Measurements from ENCODE around the gene DNHD1. TPM values are rescaled to one million over a fixed set of nuclear protein-coding genes. Genes with fewer than 3 reads are reported as not detected.

DNHD1 gene
- total and polyA plus RNA-seq, 5 donors from 2014 or later: 0.65 to 32.7 (median 1.6) TPM

DNA sequence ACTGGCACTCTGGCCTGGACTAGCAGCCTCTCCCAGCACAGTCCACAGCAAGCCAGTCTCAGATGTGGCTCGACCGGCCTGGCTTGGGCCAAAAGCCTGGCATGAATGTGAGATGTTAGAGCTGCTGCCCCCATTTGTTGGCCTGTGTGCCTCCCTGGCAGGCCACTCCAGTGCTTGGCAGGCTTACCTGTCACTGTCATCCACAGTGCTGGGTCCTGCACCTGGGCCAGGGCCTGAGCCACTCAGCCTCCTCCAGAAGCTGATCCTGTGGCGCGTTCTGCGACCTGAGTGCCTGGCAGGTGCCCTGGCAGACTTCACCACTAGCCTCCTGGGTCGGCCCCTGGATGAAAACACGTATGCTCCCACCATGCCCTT is 70.3 kb downstream of the DNHD1 start:
- Histone ChIP-seq H3K27me3 (ENCODE audit: control insufficient read depth, insufficient read depth, low read length) (no peaks in the 10 kb centered on the region), H3K36me3 (ENCODE audit: control insufficient read depth, insufficient read depth, low read length) (no peaks in the 10 kb centered on the region), H3K4me3 (ENCODE audit: low read depth, low read length) (no peak overlapping the region), H3K9me3 (ENCODE audit: control insufficient read depth in 2 of 2, low read length in 2 of 2) (no peaks in the 10 kb centered on the region), H3K27ac (ENCODE audit: insufficient read depth, low read length, poor library complexity, severe bottlenecking) (no peak overlapping the region), H3K4me1 (ENCODE audit: control insufficient read depth, insufficient read depth, low read length, poor library complexity, severe bottlenecking) (no peaks in the 10 kb centered on the region)
- DNase-seq: no peak
- Mint-ChIP-seq H3K27ac (no peak overlapping the region), H3K9me3 (no peaks in the 10 kb centered on the region), H3K4me3 (no peak overlapping the region), H3K4me1 (peaks cover 0 to 10% (median 2%) of the 10 kb centered on the region in 4 donors), H3K36me3 (peaks cover 40% of the 10 kb centered on the region), H3K27me3 (no peaks in the 10 kb centered on the region)
- no peak for ATAC-seq (ENCODE audit: low read depth in 2 of 2)

DNA sequence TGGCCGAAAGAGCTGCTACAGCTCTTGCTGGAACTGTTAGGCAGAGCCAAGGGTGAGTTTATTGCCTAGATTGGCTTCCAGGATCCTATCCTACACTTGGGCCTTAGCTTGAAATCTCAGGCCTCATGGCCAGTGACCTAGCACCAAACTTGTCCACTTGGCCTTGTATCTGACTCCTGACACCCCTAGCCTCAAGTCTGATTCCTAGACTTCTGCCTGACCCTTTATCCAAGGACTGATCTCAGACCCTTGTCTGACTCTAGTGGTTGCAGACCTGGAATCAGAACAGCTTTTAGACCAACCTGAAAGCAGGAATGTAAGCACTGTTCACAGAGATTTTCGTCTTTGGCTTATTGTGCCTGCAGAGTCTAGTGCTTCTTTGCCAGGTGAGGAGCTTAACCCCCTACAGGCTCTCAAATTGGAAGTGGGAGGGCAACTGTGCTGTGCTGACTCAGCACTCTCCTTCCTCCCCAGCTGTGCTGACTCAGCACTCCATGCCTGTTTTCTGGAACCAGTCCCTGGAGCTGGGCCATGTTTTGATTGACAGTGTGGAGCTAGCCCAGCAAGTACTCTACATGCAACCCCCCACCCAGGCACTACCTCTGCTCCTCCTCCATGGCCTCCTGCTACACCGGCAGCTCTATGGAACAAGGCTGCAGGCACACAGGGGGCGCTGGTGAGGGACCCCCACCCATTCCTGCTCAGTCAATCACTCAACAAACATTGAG is 71.3 kb downstream of the DNHD1 start:
- no peak for DNase-seq
- Histone ChIP-seq H3K4me1 (ENCODE audit: control insufficient read depth, insufficient read depth, low read length, poor library complexity, severe bottlenecking) (no peaks in the 10 kb centered on the region), H3K9me3 (ENCODE audit: control insufficient read depth in 2 of 2, low read length in 2 of 2) (no peaks in the 10 kb centered on the region), H3K4me3 (ENCODE audit: low read depth, low read length) (no peak overlapping the region), H3K36me3 (ENCODE audit: control insufficient read depth, insufficient read depth, low read length) (no peaks in the 10 kb centered on the region), H3K27me3 (ENCODE audit: control insufficient read depth, insufficient read depth, low read length) (no peaks in the 10 kb centered on the region), H3K27ac (ENCODE audit: insufficient read depth, low read length, poor library complexity, severe bottlenecking) (no peak overlapping the region)
- Mint-ChIP-seq H3K4me3 (peak overlapping the region in 1 of 4 donors; percentile 6), H3K4me1 (peaks cover 0 to 10% (median 5%) of the 10 kb centered on the region in 4 donors), H3K27me3 (no peaks in the 10 kb centered on the region), H3K9me3 (no peaks in the 10 kb centered on the region), H3K27ac (peak overlapping the region in 2 of 3 donors; percentile 33 to 52), H3K36me3 (peaks cover 42% of the 10 kb centered on the region)
- ATAC-seq (ENCODE audit: low read depth in 2 of 2): no peak

DNA sequence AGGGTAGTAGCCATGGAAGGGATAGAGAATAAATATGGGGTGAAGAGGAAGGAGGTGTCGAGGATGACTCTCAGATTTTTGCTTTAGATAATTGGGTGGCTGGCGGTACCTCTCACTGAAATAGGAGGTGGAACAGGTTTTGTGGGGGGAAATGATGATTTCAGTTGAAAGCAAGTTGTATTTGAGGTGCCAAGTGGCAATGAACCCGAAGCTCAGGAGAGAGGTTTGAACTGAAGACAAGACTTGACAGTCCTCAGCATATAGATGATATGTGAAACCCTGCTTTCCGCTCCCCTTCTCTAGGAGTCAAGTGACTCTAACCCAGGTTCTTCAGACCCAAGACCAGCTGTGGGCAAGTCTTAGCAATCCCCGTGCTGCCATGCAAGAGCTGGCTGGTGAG is 72.6 kb downstream of the DNHD1 start:
- no peak overlapping the region for H3K4me3 Mint-ChIP-seq
- Histone ChIP-seq H3K4me1 (ENCODE audit: control insufficient read depth, insufficient read depth, low read length, poor library complexity, severe bottlenecking) (no peaks in the 10 kb centered on the region), H3K4me3 (ENCODE audit: low read depth, low read length) (no peak overlapping the region), H3K27ac (ENCODE audit: insufficient read depth, low read length, poor library complexity, severe bottlenecking) (no peak overlapping the region), H3K36me3 (ENCODE audit: control insufficient read depth, insufficient read depth, low read length) (no peaks in the 10 kb centered on the region), H3K9me3 (ENCODE audit: control insufficient read depth in 2 of 2, low read length in 2 of 2) (no peaks in the 10 kb centered on the region), H3K27me3 (ENCODE audit: control insufficient read depth, insufficient read depth, low read length) (no peaks in the 10 kb centered on the region)
- no peaks in the 10 kb centered on the region for H3K27me3 Mint-ChIP-seq
- ATAC-seq (ENCODE audit: low read depth in 2 of 2) (no peak), DNase-seq (no peak)
- H3K27ac Mint-ChIP-seq: peak overlapping the region in 1 of 3 donors; percentile 62
- no peaks in the 10 kb centered on the region for H3K9me3 Mint-ChIP-seq
- H3K4me1 Mint-ChIP-seq: peaks cover 4 to 10% (median 6%) of the 10 kb centered on the region in 4 donors
- peaks cover 36% of the 10 kb centered on the region for H3K36me3 Mint-ChIP-seq

DNA sequence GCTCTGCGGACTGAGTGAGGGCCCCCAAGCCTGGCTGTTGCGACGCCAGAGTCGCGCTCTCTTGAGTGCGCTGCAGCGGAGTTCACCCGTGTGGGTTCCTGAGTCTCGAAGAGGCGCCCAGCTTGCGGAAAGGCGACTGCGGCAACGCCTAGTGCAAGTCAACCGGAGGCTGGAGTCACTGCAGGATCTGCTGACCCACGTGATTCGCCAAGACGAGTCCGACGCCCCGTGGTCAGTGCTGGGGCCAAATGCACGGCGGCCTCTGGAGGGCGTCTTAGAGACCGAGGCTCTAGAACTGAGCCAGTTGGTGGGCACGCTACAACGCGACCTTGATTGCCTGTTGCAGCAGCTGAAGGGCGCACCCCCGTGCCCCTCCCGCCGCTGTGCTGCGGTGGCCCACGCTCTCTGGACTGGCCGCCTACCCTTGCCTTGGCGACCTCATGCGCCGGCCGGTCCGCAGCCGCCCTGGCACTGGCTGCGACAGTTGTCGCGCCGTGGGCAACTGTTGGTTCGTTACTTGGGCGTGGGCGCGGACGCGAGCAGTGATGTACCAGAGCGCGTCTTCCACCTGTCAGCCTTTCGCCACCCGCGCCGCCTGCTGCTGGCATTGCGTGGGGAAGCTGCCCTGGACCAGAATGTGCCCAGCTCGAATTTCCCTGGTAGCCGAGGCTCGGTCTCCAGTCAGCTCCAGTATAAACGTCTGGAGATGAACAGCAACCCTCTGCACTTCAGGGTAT is 73.8 kb downstream of the DNHD1 start:
- no peaks in the 10 kb centered on the region for H3K9me3 Mint-ChIP-seq
- no peaks in the 10 kb centered on the region for H3K27me3 Mint-ChIP-seq

DNA sequence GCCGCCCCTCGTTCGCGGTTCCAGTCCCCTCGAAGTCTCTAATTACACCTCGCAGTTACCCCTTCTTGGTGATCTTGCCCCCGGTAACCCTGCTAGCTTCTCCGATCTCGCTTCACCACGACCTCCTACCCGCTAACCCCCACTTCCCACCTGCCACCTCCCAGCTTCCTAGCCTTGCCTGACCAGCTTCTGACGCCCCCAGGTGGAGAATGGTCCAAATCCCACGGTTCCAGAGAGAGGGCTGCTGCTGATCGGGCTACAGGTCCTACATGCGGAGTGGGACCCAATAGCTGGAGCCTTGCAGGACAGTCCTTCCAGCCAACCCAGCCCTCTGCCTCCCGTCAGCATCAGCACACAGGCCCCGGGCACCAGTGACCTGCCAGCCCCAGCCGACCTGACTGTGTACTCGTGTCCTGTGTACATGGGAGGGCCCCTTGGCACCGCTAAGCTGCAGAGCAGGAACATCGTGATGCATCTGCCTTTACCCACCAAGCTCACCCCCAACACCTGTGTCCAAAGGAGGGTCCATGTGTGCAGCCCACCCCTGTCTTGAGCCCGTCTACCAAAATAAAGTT is 74.4 kb downstream of the DNHD1 start:
- Mint-ChIP-seq H3K4me3 (no peak overlapping the region), H3K27ac (no peak overlapping the region), H3K9me3 (no peaks in the 10 kb centered on the region), H3K36me3 (peaks cover 30% of the 10 kb centered on the region), H3K4me1 (peaks cover 6 to 13% (median 9%) of the 10 kb centered on the region in 4 donors), H3K27me3 (no peaks in the 10 kb centered on the region)
- H3K9me3 ChIP-seq (ENCODE audit: control insufficient read depth in 2 of 2, low read length in 2 of 2): no peaks in the 10 kb centered on the region
- no peak overlapping the region for H3K4me3 ChIP-seq (ENCODE audit: low read depth, low read length)
- H3K27me3 ChIP-seq (ENCODE audit: control insufficient read depth, insufficient read depth, low read length): no peaks in the 10 kb centered on the region
- ATAC-seq (ENCODE audit: low read depth in 2 of 2): no peak
- no peaks in the 10 kb centered on the region for H3K36me3 ChIP-seq (ENCODE audit: control insufficient read depth, insufficient read depth, low read length)
- H3K27ac ChIP-seq (ENCODE audit: insufficient read depth, low read length, poor library complexity, severe bottlenecking): no peak overlapping the region
- DNase-seq: no peak
- no peaks in the 10 kb centered on the region for H3K4me1 ChIP-seq (ENCODE audit: control insufficient read depth, insufficient read depth, low read length, poor library complexity, severe bottlenecking)

More for the DNA sequence above, 73.8 kb downstream of the DNHD1 start:
- Mint-ChIP-seq H3K27ac (no peak overlapping the region), H3K4me3 (no peak overlapping the region), H3K4me1 (peaks cover 6 to 10% (median 7%) of the 10 kb centered on the region in 4 donors), H3K36me3 (peaks cover 32% of the 10 kb centered on the region)
- Histone ChIP-seq H3K4me1 (ENCODE audit: control insufficient read depth, insufficient read depth, low read length, poor library complexity, severe bottlenecking) (no peaks in the 10 kb centered on the region), H3K36me3 (ENCODE audit: control insufficient read depth, insufficient read depth, low read length) (no peaks in the 10 kb centered on the region), H3K27ac (ENCODE audit: insufficient read depth, low read length, poor library complexity, severe bottlenecking) (no peak overlapping the region), H3K4me3 (ENCODE audit: low read depth, low read length) (no peak overlapping the region), H3K27me3 (ENCODE audit: control insufficient read depth, insufficient read depth, low read length) (no peaks in the 10 kb centered on the region), H3K9me3 (ENCODE audit: control insufficient read depth in 2 of 2, low read length in 2 of 2) (no peaks in the 10 kb centered on the region)
- DNase-seq (no peak), ATAC-seq (ENCODE audit: low read depth in 2 of 2) (no peak)

DNA sequence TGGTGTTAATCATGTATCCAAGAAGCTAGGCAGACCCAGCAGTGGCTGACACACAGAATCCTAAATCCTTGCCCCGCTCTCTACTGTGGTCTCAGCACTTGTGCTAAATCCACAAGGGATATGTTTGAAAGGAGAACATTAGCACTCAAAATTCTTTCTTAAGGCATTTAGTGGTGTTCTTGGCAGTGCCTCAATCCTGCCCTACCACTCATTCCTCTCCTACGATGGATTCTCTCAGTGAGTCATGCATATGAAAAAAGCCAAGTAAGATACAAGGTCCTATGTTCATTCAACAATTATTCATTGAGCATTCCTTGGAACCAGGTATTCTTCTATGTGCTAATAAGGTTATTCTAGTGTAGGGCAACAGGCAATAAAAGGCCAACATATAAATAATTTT is 75.1 kb downstream of the DNHD1 start:
- H3K27ac Mint-ChIP-seq: peak overlapping the region in 1 of 3 donors; percentile 44
- peaks cover 6 to 16% (median 12%) of the 10 kb centered on the region in 4 donors for H3K4me1 Mint-ChIP-seq

DNA sequence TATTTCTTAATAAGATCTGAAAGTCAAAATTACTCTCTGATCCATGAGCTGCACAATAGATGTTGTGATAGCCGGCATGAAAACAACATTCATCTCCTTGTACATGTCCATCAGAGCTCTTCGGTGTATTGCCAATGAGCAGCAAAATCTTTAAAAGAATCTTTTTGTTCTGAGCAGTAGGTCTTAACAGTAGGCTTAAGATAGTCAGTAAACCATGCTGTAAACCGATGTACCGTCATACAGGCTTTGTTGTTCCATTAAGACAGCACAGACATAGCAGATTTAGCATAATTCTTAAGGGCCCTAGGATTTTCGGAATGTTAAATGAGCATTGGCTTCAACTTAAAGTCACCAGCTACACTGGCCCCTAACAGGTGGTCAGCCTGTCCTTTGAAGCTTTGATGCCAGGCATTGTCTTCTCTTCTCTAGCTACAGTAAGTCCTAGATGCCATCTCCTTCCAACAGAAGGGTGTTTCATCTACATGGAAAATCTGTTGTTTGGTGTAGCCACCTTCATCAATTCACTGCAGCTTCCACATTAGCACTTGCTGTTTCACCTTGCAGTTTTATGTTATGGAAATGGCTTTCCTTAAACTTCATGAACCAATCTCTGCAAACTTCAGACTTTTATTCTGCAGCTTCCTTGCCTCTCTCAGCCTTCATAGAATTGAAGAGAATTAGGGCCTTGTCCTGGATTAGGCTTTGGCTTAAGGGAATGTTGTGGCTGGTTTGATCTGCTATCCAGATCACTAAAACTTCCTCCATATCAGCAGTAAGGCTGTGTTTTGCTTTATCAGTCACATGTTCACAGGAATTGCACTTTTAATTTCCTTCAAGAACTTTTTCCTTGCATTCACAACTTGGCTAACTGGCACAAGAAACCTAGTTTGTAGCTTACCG is 78.0 kb downstream of the DNHD1 start:
- Mint-ChIP-seq H3K4me1 (peaks cover 3 to 17% (median 9%) of the 10 kb centered on the region in 4 donors), H3K36me3 (peaks cover 18% of the 10 kb centered on the region), H3K9me3 (peaks cover 0 to under 1% (median 0%) of the 10 kb centered on the region in 7 donors), H3K27ac (no peak overlapping the region), H3K4me3 (no peak overlapping the region), H3K27me3 (no peaks in the 10 kb centered on the region)
- DNase-seq (no peak), ATAC-seq (ENCODE audit: low read depth in 2 of 2) (no peak)
- no peak overlapping the region for H3K4me3 ChIP-seq (ENCODE audit: low read depth, low read length)
- H3K9me3 ChIP-seq (ENCODE audit: control insufficient read depth in 2 of 2, low read length in 2 of 2): no peaks in the 10 kb centered on the region
- no peaks in the 10 kb centered on the region for H3K4me1 ChIP-seq (ENCODE audit: control insufficient read depth, insufficient read depth, low read length, poor library complexity, severe bottlenecking)
- peaks cover 5% of the 10 kb centered on the region for H3K36me3 ChIP-seq (ENCODE audit: control insufficient read depth, insufficient read depth, low read length)
- H3K27me3 ChIP-seq (ENCODE audit: control insufficient read depth, insufficient read depth, low read length): no peaks in the 10 kb centered on the region
- no peak overlapping the region for H3K27ac ChIP-seq (ENCODE audit: insufficient read depth, low read length, poor library complexity, severe bottlenecking)

More for the DNA sequence above, 75.1 kb downstream of the DNHD1 start:
- Mint-ChIP-seq H3K9me3 (no peaks in the 10 kb centered on the region), H3K27me3 (no peaks in the 10 kb centered on the region), H3K36me3 (peaks cover 29% of the 10 kb centered on the region), H3K4me3 (no peak overlapping the region)
- Histone ChIP-seq H3K27me3 (ENCODE audit: control insufficient read depth, insufficient read depth, low read length) (no peaks in the 10 kb centered on the region), H3K27ac (ENCODE audit: insufficient read depth, low read length, poor library complexity, severe bottlenecking) (no peak overlapping the region), H3K9me3 (ENCODE audit: control insufficient read depth in 2 of 2, low read length in 2 of 2) (no peaks in the 10 kb centered on the region), H3K4me3 (ENCODE audit: low read depth, low read length) (no peak overlapping the region), H3K36me3 (ENCODE audit: control insufficient read depth, insufficient read depth, low read length) (peaks cover 4% of the 10 kb centered on the region), H3K4me1 (ENCODE audit: control insufficient read depth, insufficient read depth, low read length, poor library complexity, severe bottlenecking) (no peaks in the 10 kb centered on the region)
- ATAC-seq (ENCODE audit: low read depth in 2 of 2) (no peak), DNase-seq (no peak)
